Colon (tissue), 2 donors: ENCODE data around the gene ARHGAP40.
"Not testable (repeated sequence)": the region's sequence is repeated elsewhere in the genome, so short reads cannot be mapped to it uniquely, and the experiment has no call there.

ENCODE experiments used
- FAIRE-seq: peaks from 2 replicates; lab custom pipeline; 2012; peaks lifted over from hg19 to GRCh38; lab: Jason Lieb, UNC
- donor health status: control.
- donor health status: control.

ARHGAP40 gene

GRCh38 chr20:38588303-38588702 is 13.3 kb upstream of the ARHGAP40 start:
- no peak for FAIRE-seq

GRCh38 chr20:38589351-38589750 is 12.3 kb upstream of the ARHGAP40 start:
- FAIRE-seq: no peak

GRCh38 chr20:38589967-38590675 is 11.5 kb upstream of the ARHGAP40 start:
- no peak for FAIRE-seq

DNA sequence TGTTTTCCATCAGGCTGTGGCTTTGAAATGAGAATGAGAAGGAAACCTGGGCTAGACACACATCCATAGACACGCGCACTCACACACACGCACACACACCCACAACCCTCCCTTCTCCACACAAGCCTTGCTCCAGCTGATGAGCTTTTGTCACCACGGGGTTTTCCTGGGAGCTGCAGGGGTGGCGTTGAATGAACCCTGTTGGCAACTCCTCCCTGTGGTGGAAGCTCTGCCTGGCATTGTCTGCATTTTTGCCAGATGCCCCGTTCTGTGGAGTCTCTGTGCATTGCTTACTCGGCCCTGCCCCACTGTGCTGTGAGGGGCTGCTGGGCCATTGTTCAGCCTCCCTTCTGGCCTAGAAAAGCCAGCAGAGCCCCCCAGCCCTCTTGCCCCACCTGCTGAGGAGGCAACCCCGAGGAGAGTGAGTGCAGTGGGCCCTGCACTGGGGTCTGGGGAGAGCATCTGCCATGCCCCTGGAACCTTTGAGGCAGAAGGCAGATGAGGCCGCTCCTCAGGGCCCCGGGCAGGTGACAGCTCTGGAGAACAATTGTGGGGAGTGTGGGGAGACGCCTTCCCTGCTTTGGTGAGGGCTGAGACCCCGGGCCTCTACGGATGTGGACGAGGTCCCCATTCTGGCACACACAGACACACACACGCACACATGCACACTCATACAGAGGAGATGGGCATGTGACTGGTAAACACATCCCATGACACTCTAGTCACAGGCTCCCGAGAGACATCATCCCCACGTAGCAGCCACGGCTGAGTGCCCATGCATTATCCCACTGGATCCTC is 10.7 kb upstream of the ARHGAP40 start:
- FAIRE-seq: no peak

- no peak for FAIRE-seq
These were observed 9.9 kb upstream of the ARHGAP40 start for GRCh38 chr20:38591474-38592410.

- not testable (repeated sequence) for FAIRE-seq
These were observed 9.2 kb upstream of the ARHGAP40 start for GRCh38 chr20:38592411-38592790.

DNA sequence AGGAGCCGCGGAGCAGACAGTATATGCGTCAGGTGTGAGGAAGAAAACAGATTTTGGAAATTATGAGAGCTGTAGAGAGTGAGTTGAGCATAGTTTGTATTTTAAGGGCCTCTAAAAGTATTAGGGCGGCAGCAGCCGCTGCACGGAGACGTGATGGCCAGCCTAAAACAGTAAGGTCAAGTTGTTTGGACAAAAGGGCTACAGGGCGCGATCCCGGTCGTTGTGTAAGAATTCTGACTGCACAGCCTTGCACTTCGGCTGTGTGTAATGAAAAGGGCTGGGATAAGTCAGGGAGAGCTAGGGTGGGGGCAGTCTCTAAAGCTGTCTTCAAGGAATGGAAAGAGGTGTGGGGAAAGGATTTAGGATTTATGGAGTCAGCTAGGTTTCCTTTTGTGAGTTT is 7.3 kb upstream of the ARHGAP40 start:
- FAIRE-seq: not testable (repeated sequence)

DNA sequence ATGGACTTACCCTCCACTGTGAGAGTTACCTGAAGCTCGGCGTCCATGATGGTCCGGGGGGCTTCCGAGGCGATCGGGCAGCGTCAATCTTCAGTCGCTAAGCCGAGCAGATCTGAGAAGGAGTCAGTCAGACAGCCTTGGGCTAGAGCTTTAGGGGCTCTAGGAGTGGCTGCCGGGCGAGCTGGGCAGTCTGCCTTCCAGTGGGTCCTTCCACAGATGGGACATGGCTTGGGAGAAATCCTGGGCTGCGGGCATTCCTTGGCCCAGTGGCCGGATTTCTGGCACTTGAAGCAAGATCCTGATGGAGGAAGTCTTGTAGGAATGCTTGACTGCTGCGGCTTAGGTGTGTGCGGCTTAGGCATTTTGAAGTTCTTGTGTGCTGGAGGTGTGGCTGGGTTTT is 5.7 kb upstream of the ARHGAP40 start:
- not testable (repeated sequence) for FAIRE-seq

- no peak for FAIRE-seq
These were observed 2.2 kb upstream of the ARHGAP40 start for GRCh38 chr20:38599410-38599882.

GRCh38 chr20:38600057-38600456 is 1.6 kb upstream of the ARHGAP40 start:
- no peak for FAIRE-seq

DNA sequence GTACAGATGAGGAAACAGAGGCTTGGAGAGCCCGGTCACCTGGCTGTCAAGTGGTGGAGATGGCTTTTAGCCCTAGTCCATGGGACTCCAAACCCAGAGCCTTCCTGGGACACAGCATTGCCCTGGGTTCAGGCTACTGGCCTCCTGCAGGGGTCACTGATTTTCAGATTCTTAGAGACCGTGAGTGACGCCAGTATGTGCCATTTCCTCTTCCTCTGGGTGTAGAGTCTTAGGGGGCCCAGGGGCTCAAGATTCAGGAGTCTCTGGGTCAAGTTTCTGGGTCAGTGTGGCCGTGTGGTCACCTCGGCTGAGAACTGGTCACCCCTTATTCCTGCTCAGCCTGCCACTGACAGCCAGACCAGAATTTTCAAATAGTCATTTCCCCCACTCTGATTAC is 574 bp downstream of the ARHGAP40 start:
- no peak for FAIRE-seq

DNA sequence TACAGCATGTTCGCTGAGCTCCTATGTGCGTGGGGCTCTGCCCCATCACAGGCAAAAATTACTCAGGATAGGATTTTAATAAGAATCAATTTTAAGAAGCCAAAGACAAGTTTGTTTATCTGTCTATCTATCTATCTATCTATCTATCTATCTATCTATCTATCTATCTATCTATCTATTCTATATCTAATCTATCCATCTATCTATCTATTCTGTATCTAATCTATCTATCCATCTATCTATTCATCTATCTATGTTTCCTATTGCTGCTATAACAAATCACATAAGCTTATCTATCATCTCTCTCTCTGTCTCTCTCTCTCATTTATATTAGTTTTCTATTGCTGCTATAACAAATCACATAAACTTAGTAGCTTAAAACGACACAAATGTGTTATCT is 1.7 kb downstream of the ARHGAP40 start:
- no peak for FAIRE-seq

DNA sequence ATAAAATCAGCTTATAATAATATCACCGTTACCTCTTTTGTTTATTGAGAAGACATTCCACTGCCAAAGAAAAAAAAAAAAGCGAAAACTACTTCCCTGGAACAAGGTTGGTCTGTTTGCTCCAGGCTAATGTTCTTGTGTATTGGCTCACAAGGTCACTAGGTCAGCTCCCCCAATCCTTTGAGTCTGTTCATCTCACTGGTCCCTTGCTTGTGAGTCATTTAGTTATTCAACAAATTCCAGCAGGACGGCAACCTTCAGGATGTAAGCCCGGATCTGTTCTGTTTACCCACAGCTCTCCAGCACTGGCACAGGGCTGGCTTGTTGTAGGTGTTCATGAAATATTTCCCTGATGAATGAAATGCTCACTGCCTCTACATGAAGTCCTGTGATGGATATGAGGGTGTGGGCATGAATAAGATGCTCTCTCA is 3.3 kb downstream of the ARHGAP40 start:
- FAIRE-seq: no peak

DNA sequence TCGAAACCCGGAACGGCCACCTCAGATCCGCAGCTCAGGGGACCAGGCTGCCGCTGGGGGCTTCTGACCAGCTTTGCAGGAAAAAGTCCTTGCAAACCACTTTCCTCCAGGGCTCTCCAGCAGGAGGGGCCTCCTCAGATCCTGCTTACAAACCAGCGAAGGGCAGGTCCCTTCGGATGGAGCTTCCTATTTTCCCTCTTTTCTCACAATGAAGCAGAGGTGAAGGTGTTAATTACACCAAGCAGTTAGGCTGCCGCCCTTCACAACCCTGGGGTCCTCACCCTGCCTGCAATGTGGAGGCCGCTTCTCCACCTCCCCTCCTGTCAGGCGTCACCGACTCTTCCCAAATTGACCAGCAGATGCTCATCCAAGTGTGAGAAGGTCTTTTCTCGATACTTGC is 5.7 kb downstream of the ARHGAP40 start:
- FAIRE-seq: no peak

DNA sequence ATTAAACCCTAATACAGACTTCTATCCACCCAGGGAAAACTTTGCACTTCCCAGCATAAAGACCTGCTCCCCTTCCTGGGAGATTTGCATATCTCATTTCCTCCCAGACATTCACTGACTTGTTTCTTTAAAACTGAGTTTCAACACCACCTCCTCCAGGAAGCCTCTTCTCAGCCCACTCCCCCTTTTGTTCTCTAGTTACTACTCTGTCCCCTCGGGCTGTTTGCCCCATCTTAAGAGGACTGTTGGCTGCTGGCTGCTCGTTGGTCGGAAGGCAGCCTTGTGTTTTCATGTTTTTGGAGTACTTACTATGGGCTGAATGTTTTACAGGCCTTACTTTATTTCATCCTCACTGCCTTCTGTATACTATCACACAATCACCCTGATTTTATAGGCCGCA is 6.6 kb downstream of the ARHGAP40 start:
- FAIRE-seq: no peak

GRCh38 chr20:38609815-38610214 is 8.2 kb downstream of the ARHGAP40 start:
- no peak for FAIRE-seq

DNA sequence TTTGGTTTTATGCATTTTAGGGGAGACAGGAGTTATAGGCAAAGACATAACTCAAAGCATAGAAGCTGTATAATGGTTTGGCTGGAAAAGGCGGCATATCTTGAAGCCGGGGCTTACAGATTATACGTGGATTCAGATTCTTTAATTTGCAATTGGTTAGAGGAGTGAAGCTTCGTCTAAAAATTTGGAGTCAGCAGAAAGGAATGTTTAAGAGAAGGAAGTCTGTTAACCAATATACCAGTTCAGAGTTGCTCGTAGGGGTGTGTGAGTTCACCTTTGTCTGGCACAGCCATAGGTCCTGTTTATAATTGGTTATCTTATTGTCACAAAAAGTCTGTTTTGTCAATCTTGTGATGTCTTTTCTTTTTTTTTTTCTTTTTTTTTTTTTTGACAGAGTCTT is 8.9 kb downstream of the ARHGAP40 start:
- no peak for FAIRE-seq

- no peak for FAIRE-seq
These were observed 11.3 kb downstream of the ARHGAP40 start for GRCh38 chr20:38612751-38613515.

DNA sequence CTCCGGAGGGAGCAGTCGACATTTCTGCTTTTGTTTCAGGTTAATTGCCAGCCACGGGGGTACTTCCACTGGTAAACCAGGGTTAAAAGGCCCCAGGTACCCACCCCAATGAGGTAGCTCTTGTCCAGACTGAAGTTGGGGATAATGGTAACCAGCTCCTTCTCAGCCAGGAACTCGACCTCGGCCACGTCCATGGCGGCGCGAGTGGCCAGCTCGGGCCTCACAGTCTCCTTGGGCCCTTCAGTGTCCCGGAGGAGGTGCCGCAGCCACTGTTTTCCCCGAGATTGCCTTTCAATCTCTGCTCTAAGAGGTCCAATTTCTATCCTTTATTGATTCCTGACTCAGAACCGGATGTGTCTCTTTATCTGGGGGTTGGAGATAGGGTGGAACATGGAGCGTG is 13.7 kb downstream of the ARHGAP40 start:
- FAIRE-seq: no peak

- FAIRE-seq: no peak
These were observed 14.8 kb downstream of the ARHGAP40 start for GRCh38 chr20:38616457-38616856.

DNA sequence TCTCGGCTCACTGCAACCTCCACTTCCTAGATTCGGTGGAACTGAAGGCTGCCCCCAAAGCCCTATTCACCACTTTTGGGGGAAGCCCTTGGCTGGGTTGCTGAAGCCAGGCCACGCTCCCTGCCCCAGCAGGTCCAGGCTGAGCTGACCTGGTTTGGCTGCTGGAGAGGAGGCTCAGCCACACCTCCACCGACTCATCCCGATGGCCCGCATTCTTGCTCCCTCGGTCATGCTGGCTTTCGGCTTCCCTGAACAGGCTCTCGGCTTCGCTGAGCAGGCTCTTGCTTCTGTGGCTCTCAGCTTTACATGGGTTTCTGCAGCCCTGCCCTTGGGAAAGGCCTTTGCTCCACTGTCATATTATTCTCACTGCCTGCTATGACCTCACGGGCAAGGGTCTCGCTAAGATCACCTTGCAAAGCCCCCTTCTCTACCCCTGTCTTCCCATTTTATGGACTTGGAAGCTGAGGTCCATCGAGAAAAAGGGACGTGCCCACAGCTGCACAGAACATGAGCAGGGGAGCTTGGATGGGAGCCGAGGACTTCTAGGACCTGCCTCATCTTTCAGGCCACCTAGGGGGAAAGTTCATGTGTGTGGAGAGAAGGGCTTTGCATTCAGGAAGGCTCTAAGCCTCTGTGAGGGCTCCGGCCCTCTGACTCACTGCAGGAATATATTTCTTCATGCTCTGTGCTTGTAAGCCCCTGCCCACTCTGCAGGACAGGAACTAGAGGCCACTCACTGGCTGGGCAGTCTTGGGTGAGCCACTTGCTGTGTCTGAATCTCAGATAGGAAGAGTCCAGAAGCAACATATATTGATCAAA is 15.6 kb downstream of the ARHGAP40 start:
- FAIRE-seq: no peak
